ENCODE results near the gene RRAD. TPM values are rescaled to one million over a fixed set of nuclear protein-coding genes. Genes with fewer than 3 reads are reported as not detected.
A peak's percentile ranks its signal among the peaks of the same experiment; 100 is the strongest.

Gene RRAD
- polyA plus RNA-seq, 2 of the 4 experiments (the other 2 are of a cell fraction), result 0.75 to 2.2 TPM

DNA sequence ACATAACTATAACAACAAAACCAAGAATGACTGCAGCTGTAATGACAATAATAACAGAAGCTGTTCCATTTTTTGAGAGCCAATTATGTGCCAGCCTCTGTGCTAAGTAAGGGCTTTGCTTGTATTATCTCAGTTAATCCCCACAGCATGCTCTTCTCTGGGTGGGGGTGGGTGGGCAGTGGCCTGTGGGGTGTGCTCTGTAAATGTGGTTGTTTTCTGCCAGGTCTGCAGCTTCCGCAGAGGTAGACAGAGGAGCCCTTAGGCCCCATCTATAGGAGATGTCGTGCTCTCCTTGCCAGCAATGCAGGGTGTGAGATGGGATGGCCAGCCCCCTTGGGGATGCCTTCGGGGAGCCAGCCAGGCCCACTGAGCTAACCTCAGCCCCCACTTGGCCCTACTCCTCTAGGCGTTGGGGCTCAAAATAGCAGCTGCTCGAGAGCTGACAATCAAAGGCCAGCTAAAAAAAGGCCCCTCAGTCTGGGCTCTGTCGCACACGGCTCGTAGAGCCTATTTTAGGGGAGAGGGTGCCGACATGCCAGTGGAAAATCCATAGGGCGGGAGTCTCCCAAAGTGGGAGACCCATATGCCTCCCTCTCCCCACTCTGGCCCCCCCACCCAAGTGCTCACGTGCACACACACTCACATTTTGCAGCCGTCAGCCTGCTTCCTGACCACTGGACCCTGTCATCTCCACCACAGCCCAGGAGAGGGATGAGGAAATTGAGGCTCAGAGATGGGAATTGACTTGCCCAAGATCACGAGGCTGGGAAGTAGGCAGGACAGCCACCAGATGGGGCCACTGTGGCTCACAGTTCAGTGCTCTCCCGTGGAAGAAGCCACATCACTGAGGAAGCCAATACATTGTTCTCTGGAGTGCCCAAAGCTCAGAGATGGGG lies 22.4 kb downstream of the RRAD start:
- TF ChIP-seq JUN (IDR thresholded peaks at IDR 0.05), result no peak
- TF ChIP-seq RNF2 (IDR thresholded peaks at IDR 0.05; ENCODE audit: borderline replicate concordance, low read depth), result no peak
- no peak for TF ChIP-seq BHLHE40 (IDR thresholded peaks at IDR 0.05; ENCODE audit: low read depth, low read length)
- ChIA-PET CTCF (interaction anchor here (0.6 to 40.8 kb wide), 8 partner anchors 4 to 341 kb away, joined by 3 to 837 read pairs (median 4); partner anchors contain the start of genes CDH16, PDP2 and RRAD), POLR2A (no interaction called here)
- DNase-seq (ENCODE audit: low read depth in 1 of 2, low spot score in 1 of 2) (no peak), ATAC-seq (no peak), FAIRE-seq (no peak)
- H3K27ac ChIP-seq, result no peak overlapping the region
- peaks cover 28% of the 10 kb centered on the region for H3K4me1 ChIP-seq
- WGBS (ENCODE audit: missing lambda C conversion rate), result 75% methylated on average over 13 of the region's 14 CpGs
- no peaks in the 10 kb centered on the region for H3K9me3 ChIP-seq
- no peak overlapping the region for H3K4me2 ChIP-seq
- H3K4me3 ChIP-seq, result no peak overlapping the region

DNA sequence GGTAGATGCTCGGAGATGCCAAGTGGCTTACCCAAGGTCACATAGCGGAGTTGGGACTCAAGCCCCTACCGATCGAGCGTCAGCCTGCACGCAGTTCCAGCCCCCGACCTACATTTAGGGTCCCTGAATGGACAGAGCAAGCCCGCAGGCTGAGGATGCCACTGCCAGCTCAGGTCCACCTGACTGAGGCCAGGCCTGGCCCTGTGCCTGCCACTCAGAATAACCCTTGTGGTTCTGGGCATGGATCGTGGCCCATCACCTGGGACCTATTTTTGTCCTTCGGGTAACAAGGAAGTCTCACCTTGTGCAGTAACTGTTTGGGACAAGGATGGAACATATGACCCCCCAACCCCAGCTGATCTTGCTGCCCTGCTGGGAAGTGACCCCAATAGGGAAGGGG lies 23.7 kb downstream of the RRAD start:
- Histone ChIP-seq H3K27ac (peak overlapping the region in 1 of 2 experiments; percentile 79; a peak in 2 of 6 replicates), H3K4me1 (peaks cover 28% of the 10 kb centered on the region), H3K9me3 (no peaks in the 10 kb centered on the region), H3K4me2 (no peak overlapping the region), H3K4me3 (no peak overlapping the region)
- ATAC-seq (no peak), FAIRE-seq (no peak), DNase-seq (ENCODE audit: low read depth in 1 of 2, low spot score in 1 of 2) (no peak)
- TF ChIP-seq NR3C1 (IDR thresholded peaks at IDR 0.05) (no peak), FOXS1 (CRISPR knock-in tag; IDR thresholded peaks at IDR 0.05) (no peak), TP53 (CRISPR knock-in tag; IDR thresholded peaks at IDR 0.05) (no peak), HEYL (CRISPR knock-in tag; IDR thresholded peaks at IDR 0.05) (no peak)
- TF ChIP-seq, protein P1, sequence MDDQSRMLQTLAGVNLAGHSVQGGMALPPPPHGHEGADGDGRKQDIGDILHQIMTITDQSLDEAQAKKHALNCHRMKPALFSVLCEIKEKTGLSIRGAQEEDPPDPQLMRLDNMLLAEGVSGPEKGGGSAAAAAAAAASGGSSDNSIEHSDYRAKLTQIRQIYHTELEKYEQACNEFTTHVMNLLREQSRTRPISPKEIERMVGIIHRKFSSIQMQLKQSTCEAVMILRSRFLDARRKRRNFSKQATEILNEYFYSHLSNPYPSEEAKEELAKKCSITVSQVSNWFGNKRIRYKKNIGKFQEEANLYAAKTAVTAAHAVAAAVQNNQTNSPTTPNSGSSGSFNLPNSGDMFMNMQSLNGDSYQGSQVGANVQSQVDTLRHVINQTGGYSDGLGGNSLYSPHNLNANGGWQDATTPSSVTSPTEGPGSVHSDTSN (IDR thresholded peaks at IDR 0.05), result no peak
- TF ChIP-seq, protein P2, sequence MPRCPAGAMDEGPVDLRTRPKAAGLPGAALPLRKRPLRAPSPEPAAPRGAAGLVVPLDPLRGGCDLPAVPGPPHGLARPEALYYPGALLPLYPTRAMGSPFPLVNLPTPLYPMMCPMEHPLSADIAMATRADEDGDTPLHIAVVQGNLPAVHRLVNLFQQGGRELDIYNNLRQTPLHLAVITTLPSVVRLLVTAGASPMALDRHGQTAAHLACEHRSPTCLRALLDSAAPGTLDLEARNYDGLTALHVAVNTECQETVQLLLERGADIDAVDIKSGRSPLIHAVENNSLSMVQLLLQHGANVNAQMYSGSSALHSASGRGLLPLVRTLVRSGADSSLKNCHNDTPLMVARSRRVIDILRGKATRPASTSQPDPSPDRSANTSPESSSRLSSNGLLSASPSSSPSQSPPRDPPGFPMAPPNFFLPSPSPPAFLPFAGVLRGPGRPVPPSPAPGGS (IDR thresholded peaks at IDR 0.05), result no peak
- CTCF ChIA-PET, result interaction anchor here (0.6 to 40.8 kb wide), 3 partner anchors 2 to 371 kb away, joined by 3 to 837 read pairs (median 837); partner anchors contain the start of genes CDH16, PDP2 and RRAD
- WGBS (ENCODE audit: missing lambda C conversion rate), result 91% methylated on average over 10 of the region's 10 CpGs
- POLR2A ChIA-PET, result no interaction called here

DNA sequence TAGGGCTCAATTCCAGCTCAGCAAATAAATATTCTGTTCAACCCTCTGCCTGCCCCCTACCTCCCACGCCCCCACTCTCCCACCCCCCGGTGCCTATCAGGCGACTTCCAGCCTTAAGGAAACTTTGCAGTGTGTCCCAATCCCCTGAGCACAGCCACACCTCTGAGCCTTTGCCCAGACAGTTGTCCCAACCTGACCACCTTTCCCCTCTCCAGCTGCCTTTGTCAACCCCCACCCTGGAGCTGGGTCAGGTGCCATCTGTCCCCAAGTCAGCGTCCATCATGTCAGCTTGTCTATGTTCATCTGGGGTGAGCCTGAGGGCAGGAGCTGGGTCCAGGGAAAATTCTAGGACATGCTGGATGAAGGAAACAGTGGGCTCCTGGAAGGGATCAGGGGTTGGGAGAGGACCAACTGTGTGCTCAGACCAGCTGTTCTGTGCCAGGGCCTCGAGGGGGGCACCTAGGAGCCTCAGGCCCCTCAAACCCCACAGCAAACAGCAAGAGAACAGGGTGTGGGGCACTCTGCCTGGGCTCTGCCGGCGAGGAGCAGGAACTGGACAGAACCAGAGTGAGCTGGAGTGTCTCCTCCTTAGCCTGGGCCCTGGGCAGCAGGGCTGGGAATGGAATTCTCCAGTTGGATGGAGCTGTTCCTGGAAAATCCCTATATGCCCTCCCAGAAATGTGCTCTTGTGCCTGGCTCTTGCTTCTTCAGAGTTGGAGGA lies 24.5 kb downstream of the RRAD start:
- Histone ChIP-seq H3K9me3 (no peaks in the 10 kb centered on the region), H3K4me3 (no peak overlapping the region), H3K4me2 (peak overlapping the region; percentile 64; the same call in 2 of the 3 replicates), H3K4me1 (peaks cover 28% of the 10 kb centered on the region), H3K27ac (peak overlapping the region; percentile 67 to 79; a peak in 5 of 6 replicates)
- TF ChIP-seq JUNB (IDR thresholded peaks at IDR 0.05) (no peak), CHD4 (IDR thresholded peaks at IDR 0.05; ENCODE audit: borderline replicate concordance) (no peak), CBX8 (IDR thresholded peaks at IDR 0.05) (no peak), POLR2A (IDR thresholded peaks at IDR 0.05; ENCODE audit: low read length) (no peak), MAFK (IDR thresholded peaks at IDR 0.05; ENCODE audit: partially characterized antibody) (no peak), HOXA7 (CRISPR knock-in tag; IDR thresholded peaks at IDR 0.05) (no peak)
- TF ChIP-seq, protein P3, sequence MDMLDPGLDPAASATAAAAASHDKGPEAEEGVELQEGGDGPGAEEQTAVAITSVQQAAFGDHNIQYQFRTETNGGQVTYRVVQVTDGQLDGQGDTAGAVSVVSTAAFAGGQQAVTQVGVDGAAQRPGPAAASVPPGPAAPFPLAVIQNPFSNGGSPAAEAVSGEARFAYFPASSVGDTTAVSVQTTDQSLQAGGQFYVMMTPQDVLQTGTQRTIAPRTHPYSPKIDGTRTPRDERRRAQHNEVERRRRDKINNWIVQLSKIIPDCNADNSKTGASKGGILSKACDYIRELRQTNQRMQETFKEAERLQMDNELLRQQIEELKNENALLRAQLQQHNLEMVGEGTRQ (IDR thresholded peaks at IDR 0.05), result no peak
- TF ChIP-seq, protein P4, sequence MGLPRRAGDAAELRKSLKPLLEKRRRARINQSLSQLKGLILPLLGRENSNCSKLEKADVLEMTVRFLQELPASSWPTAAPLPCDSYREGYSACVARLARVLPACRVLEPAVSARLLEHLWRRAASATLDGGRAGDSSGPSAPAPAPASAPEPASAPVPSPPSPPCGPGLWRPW (IDR thresholded peaks at IDR 0.05), result no peak
- ChIA-PET POLR2A (no interaction called here), CTCF (interaction anchor here (1.4 to 40.8 kb wide), 5 partner anchors 2 to 254 kb away, joined by 3 to 837 read pairs (median 4); partner anchors contain the start of genes CDH16, PDP2 and RRAD)
- no peak for DNase-seq (ENCODE audit: low read depth in 1 of 2, low spot score in 1 of 2)
- 0 out of 6 replicates have a peak, but pooled peaks of 1 of the 2 experiments have one; percentile 13 for ATAC-seq
- FAIRE-seq, result no peak
- 80% methylated on average over 5 of the region's 7 CpGs for whole genome bisulfite sequencing (ENCODE audit: missing lambda C conversion rate)
